NCI-H2171 treated with DMSO at 0.1 percent for 48 hours (cell line): ENCODE measurements around the gene STX18.

Experiments
- DNase-seq: peaks from one replicate; lab custom pipeline; 2025; lab: John Stamatoyannopoulos, UW

The STX18 gene

GRCh38 chr4:4418676-4419390 lies 123.0 kb downstream of the STX18 start:
- DNase-seq: no peak

- DNase-seq: peak; percentile 50
Observed at GRCh38 chr4:4417886-4418285, 124.0 kb downstream of the STX18 start.

GRCh38 chr4:4416981-4417380 lies 124.9 kb downstream of the STX18 start:
- DNase-seq: no peak

- no peak for DNase-seq
Observed at GRCh38 chr4:4415806-4416805, 125.7 kb downstream of the STX18 start.

GRCh38 chr4:4415107-4415805 lies 126.6 kb downstream of the STX18 start:
- DNase-seq: no peak

GRCh38 chr4:4413806-4414205 lies 128.0 kb downstream of the STX18 start:
- DNase-seq: no peak

- no peak for DNase-seq
Observed at GRCh38 chr4:4413373-4413725, 128.5 kb downstream of the STX18 start.

GRCh38 chr4:4412641-4413372 lies 129.0 kb downstream of the STX18 start:
- DNase-seq: no peak

- DNase-seq: no peak
Observed at GRCh38 chr4:4411906-4412305, 129.9 kb downstream of the STX18 start.

- no peak for DNase-seq
Observed at GRCh38 chr4:4410271-4410670, 131.6 kb downstream of the STX18 start.

- DNase-seq: no peak
Observed at GRCh38 chr4:4409416-4410115, 132.3 kb downstream of the STX18 start.

- DNase-seq: no peak
Observed at GRCh38 chr4:4408576-4409335, 133.1 kb downstream of the STX18 start.

GRCh38 chr4:4408132-4408523 lies 133.7 kb downstream of the STX18 start:
- no peak for DNase-seq

GRCh38 chr4:4407299-4408131 lies 134.3 kb downstream of the STX18 start:
- DNase-seq: no peak

GRCh38 chr4:4406455-4407298 lies 135.2 kb downstream of the STX18 start:
- no peak for DNase-seq

- no peak for DNase-seq
Observed at GRCh38 chr4:4405358-4405962, 136.4 kb downstream of the STX18 start.

GRCh38 chr4:4402966-4403365 lies 138.9 kb downstream of the STX18 start:
- DNase-seq: no peak

- no peak for DNase-seq
Observed at GRCh38 chr4:4401036-4401435, 140.8 kb downstream of the STX18 start.
